NCI-H345 (cell line): ENCODE data around the gene OLFML2B.

Source experiments
- DNase-seq: peaks from one replicate; lab custom pipeline; 2025; lab: John Stamatoyannopoulos, UW

Gene OLFML2B

GRCh38 chr1:161978011-161978790 is 45.5 kb downstream of the OLFML2B start:
- DNase-seq = no peak

- DNase-seq = no peak
Observed at GRCh38 chr1:161973924-161974845, 49.5 kb downstream of the OLFML2B start.

- DNase-seq = no peak
Observed at GRCh38 chr1:161972828-161973227, 50.8 kb downstream of the OLFML2B start.

GRCh38 chr1:161970633-161971032 is 53.0 kb downstream of the OLFML2B start:
- DNase-seq = no peak

GRCh38 chr1:161970036-161970435 is 53.6 kb downstream of the OLFML2B start:
- DNase-seq = no peak

GRCh38 chr1:161966067-161966466 is 57.6 kb downstream of the OLFML2B start:
- no peak for DNase-seq

- DNase-seq = no peak
Observed at GRCh38 chr1:161962091-161962887, 61.4 kb downstream of the OLFML2B start.

- no peak for DNase-seq
Observed at GRCh38 chr1:161958425-161958824, 65.2 kb downstream of the OLFML2B start.

- no peak for DNase-seq
Observed at GRCh38 chr1:161956930-161957329, 66.7 kb downstream of the OLFML2B start.

- no peak for DNase-seq
Observed at GRCh38 chr1:161956097-161956496, 67.6 kb downstream of the OLFML2B start.

- no peak for DNase-seq
Observed at GRCh38 chr1:161955606-161956005, 68.1 kb downstream of the OLFML2B start.

- no peak for DNase-seq
Observed at GRCh38 chr1:161954466-161954865, 69.2 kb downstream of the OLFML2B start.

GRCh38 chr1:161954050-161954449 is 69.6 kb downstream of the OLFML2B start:
- peak; percentile 46 for DNase-seq

GRCh38 chr1:161953256-161953920 is 70.3 kb downstream of the OLFML2B start:
- no peak for DNase-seq

- DNase-seq = no peak
Observed at GRCh38 chr1:161952607-161953172, 71.0 kb downstream of the OLFML2B start.

GRCh38 chr1:161951646-161952045 is 72.0 kb downstream of the OLFML2B start:
- DNase-seq = no peak

- DNase-seq = no peak
Observed at GRCh38 chr1:161950377-161950776, 73.3 kb downstream of the OLFML2B start.

GRCh38 chr1:161949548-161949947 is 74.1 kb downstream of the OLFML2B start:
- no peak for DNase-seq

GRCh38 chr1:161948435-161948834 is 75.2 kb downstream of the OLFML2B start:
- no peak for DNase-seq

- DNase-seq = no peak
Observed at GRCh38 chr1:161946071-161946987, 77.3 kb downstream of the OLFML2B start.
